Keratinocyte (primary cell): Measurements from ENCODE around the gene YWHAQ. TPM values are rescaled to one million over a fixed set of nuclear protein-coding genes. Genes with fewer than 3 reads are reported as not detected.

ENCODE experiments used
- DNase-seq: peaks from one replicate; pipeline ENCODE4 v3.0.0-alpha.2; 2011; ENCODE audit warnings: low read depth, missing footprints, low spot score
- FAIRE-seq: peaks from 2 replicates; lab custom pipeline; 2011; peaks lifted over from hg19 to GRCh38; lab: Jason Lieb, UNC
- H2AFZ ChIP-seq: 2 replicates; pipeline ENCODE4 v1.6.0; 2012; ENCODE audit warnings: low read length, control low read depth, inconsistent platforms; ENCODE audit not compliant: control insufficient read depth
- H3K27ac ChIP-seq: 2 replicates; pipeline ENCODE4 v1.5.1; 2011; ENCODE audit warnings: low read length; ENCODE audit not compliant: control insufficient read depth, insufficient read depth
- H3K27me3 ChIP-seq: 3 replicates; pipeline ENCODE4 v1.6.0; 2011; ENCODE audit warnings: low read length; ENCODE audit not compliant: control insufficient read depth, insufficient read depth; ENCODE audit errors: extremely low read depth
- H3K36me3 ChIP-seq, 2 experiments: 2 replicates in 1 of 2; 3 replicates in 1 of 2; pipeline ENCODE4 v1.5.1; 2011; ENCODE audit warnings: low read length in 2 of 2, mild to moderate bottlenecking in 1 of 2; ENCODE audit not compliant: control insufficient read depth in 2 of 2, insufficient read depth in 2 of 2; ENCODE audit errors: extremely low read depth in 1 of 2
- H3K4me1 ChIP-seq: 3 replicates; pipeline ENCODE4 v1.5.1; 2011; ENCODE audit warnings: low read length; ENCODE audit not compliant: control insufficient read depth, insufficient read depth; ENCODE audit errors: extremely low read depth
- H3K4me2 ChIP-seq: 3 replicates; pipeline ENCODE4 v1.6.0; 2011; ENCODE audit warnings: low read depth, low read length; ENCODE audit not compliant: control insufficient read depth, insufficient read depth; ENCODE audit errors: extremely low read depth
- H3K4me3 ChIP-seq, 3 experiments: fragments of 200-600 bp in 1 of 3; sonication (generic) in 1 of 3; 2 replicates in 2 of 3; 3 replicates in 1 of 3; pipeline ENCODE4 v1.5.1; 2011 to 2016; ENCODE audit warnings: low read length in 3 of 3, mild to moderate bottlenecking in 3 of 3, control low read depth in 2 of 3, inconsistent platforms in 1 of 3, low read depth in 1 of 3, mixed read lengths in 1 of 3, mixed run types in 1 of 3, moderate library complexity in 1 of 3; ENCODE audit not compliant: control insufficient read depth in 2 of 3, insufficient read depth in 2 of 3; ENCODE audit errors: extremely low read depth in 1 of 3
- H3K79me2 ChIP-seq: 2 replicates; pipeline ENCODE4 v1.6.0; 2012; ENCODE audit warnings: low read length; ENCODE audit not compliant: control insufficient read depth, insufficient read depth
- H3K9ac ChIP-seq: 3 replicates; pipeline ENCODE4 v1.6.0; 2011; ENCODE audit warnings: low read length; ENCODE audit not compliant: control insufficient read depth, insufficient read depth; ENCODE audit errors: extremely low read depth
- H3K9me1 ChIP-seq: 3 replicates; pipeline ENCODE4 v1.6.0; 2011; ENCODE audit warnings: low read length; ENCODE audit not compliant: control insufficient read depth, insufficient read depth; ENCODE audit errors: extremely low read depth
- H3K9me3 ChIP-seq: 2 replicates; pipeline ENCODE4 v1.5.1; 2012; ENCODE audit warnings: low read depth, low read length; ENCODE audit not compliant: control insufficient read depth
- H4K20me1 ChIP-seq: 3 replicates; pipeline ENCODE4 v1.6.0; 2011; ENCODE audit warnings: low read length; ENCODE audit not compliant: control insufficient read depth, insufficient read depth; ENCODE audit errors: extremely low read depth
- CTCF ChIP-seq, 3 experiments: IDR thresholded peaks in 1 of 3; conservative IDR thresholded peaks in 1 of 3; optimal IDR thresholded peaks in 1 of 3; 2 replicates in 2 of 3; 3 replicates in 1 of 3; pipeline versions ENCODE3 to v1.5.1; 2011; ENCODE audit warnings: low read length in 3 of 3, mild to moderate bottlenecking in 3 of 3, moderate library complexity in 2 of 3, control low read depth in 1 of 3, inconsistent platforms in 1 of 3; ENCODE audit not compliant: insufficient read depth in 2 of 3; ENCODE audit errors: extremely low read depth in 1 of 3
- EZH2 ChIP-seq: IDR thresholded peaks from one replicate; pipeline ENCODE4 v1.6.1; 2012; ENCODE audit warnings: inconsistent platforms, mild to moderate bottlenecking, low read length, moderate library complexity
- dilution Hi-C: fragments of 300-500 bp; cut with MboI; formaldehyde crosslinking; loops from one replicate; pipeline ENCODE4 v1.7.0; 2020; ENCODE audit warnings: low sequenced_read_pairs; ENCODE audit not compliant: extremely low pct_ligation_motif_present
- polyA minus RNA-seq, 3 experiments: library from RNA; depleted of rRNA, polyadenylated mRNA; stranded (reverse); fragments of >200 nt; gene quantifications; 1 replicate in 1 of 3; 2 replicates in 1 of 3; 3 replicates in 1 of 3; pipeline ENCODE4 v1.2.3, GENCODE V29; 2011
- polyA plus RNA-seq, 5 experiments: library from polyadenylated mRNA; depleted of rRNA in 3 of 5; stranded (reverse) in 3 of 5; stranded (forward) in 1 of 5; unstranded in 1 of 5; fragments of >200 nt; gene quantifications; 1 replicate in 1 of 5; 2 replicates in 3 of 5; 3 replicates in 1 of 5; pipeline versions ENCODE4 v1.2.1 to v1.2.3, GENCODE V29; 2011 to 2012; ENCODE audit warnings: missing spikeins in 2 of 5, low read depth in 1 of 5, low replicate concordance in 1 of 5

The YWHAQ gene
- polyA plus RNA-seq, result 365 to 593 TPM (median 369 TPM) in 3 replicates
- polyA plus RNA-seq (2011; ENCODE audit: low read depth), result 246 TPM
- polyA plus RNA-seq (2011; cell fraction: cytosol; rRNA removed), result 402 and 692 TPM in 2 replicates
- polyA plus RNA-seq (2011; cell fraction: nucleus; rRNA removed), result 167 and 201 TPM in 2 replicates
- 214 and 344 TPM in 2 replicates for polyA plus RNA-seq (2012; ENCODE audit: low replicate concordance)
- 148 to 431 TPM (median 274 TPM) in 3 replicates for polyA minus RNA-seq
- 428 TPM for polyA minus RNA-seq (2011; cell fraction: cytosol; rRNA and poly(A)+ RNA removed)
- polyA minus RNA-seq (2011; cell fraction: nucleus; rRNA and poly(A)+ RNA removed), result 84.2 and 150 TPM in 2 replicates

- Histone ChIP-seq H3K9me3 (no peaks in the 10 kb centered on the region), H3K36me3 (peaks cover 9 to 17% of the 10 kb centered on the region in 2 experiments), H4K20me1 (peaks cover 8% of the 10 kb centered on the region), H2AFZ (peak within 1 kb of the TSS; percentile 83), H3K4me3 (peak within 1 kb of the TSS; percentile 89 to 97 (median 96)), H3K4me2 (peak within 1 kb of the TSS; percentile 90), H3K27ac (peak within 1 kb of the TSS; percentile 96), H3K9ac (peak within 1 kb of the TSS; percentile 95), H3K9me1 (no peaks in the 10 kb centered on the region), H3K27me3 (no peaks in the 10 kb centered on the region), H3K79me2 (peaks cover 43% of the 10 kb centered on the region), H3K4me1 (peaks cover 32% of the 10 kb centered on the region)
- no peak for FAIRE-seq
- dilution Hi-C loops, result no loop called here
- DNase-seq, result peak; percentile 87
- TF ChIP-seq EZH2 (no peak), CTCF (optimal IDR thresholded peaks at IDR 0.05 in 1 of 3, IDR thresholded peaks at IDR 0.05 in 1 of 3, conservative IDR thresholded peaks at IDR 0.05 in 1 of 3; ENCODE audit: extremely low read depth in 1 of 3, insufficient read depth in 2 of 3, low read length in 3 of 3) (no peak)
Observed at GRCh38 chr2:9630736-9631552, at the start of gene YWHAQ. Gene YWHAQ (minus strand): TSS chr2:9630997. CDS start chr2:9630452, 545 bp downstream.

- Histone ChIP-seq H3K36me3 (no peaks in the 10 kb centered on the region), H3K4me1 (peaks cover 23% of the 10 kb centered on the region), H4K20me1 (no peaks in the 10 kb centered on the region), H3K27ac (no peak overlapping the region), H2AFZ (no peak overlapping the region), H3K9ac (no peak overlapping the region), H3K9me1 (no peaks in the 10 kb centered on the region), H3K27me3 (no peaks in the 10 kb centered on the region), H3K4me2 (no peak overlapping the region), H3K79me2 (no peaks in the 10 kb centered on the region), H3K4me3 (no peak overlapping the region), H3K9me3 (no peaks in the 10 kb centered on the region)
- TF ChIP-seq CTCF (optimal IDR thresholded peaks at IDR 0.05 in 1 of 3, IDR thresholded peaks at IDR 0.05 in 1 of 3, conservative IDR thresholded peaks at IDR 0.05 in 1 of 3; ENCODE audit: extremely low read depth in 1 of 3, insufficient read depth in 2 of 3, low read length in 3 of 3) (no peak), EZH2 (no peak)
- DNase-seq, result no peak
- no peak for FAIRE-seq
- dilution Hi-C loops, result no loop called here
Observed at GRCh38 chr2:9680082-9680481, 49.3 kb upstream of the YWHAQ start.
